HepG2 (cell line): ENCODE results near the gene FBH1. TPM values are rescaled to one million over a fixed set of nuclear protein-coding genes. Genes with fewer than 3 reads are reported as not detected.

Experiments used
- ATAC-seq: fragments of 200-7000 bp; cut with Tn5 transposase; 3 replicates; pipeline ENCODE4 v1.9.1; 2020; ENCODE audit warnings: mild to moderate bottlenecking, moderate library complexity
- BruUV-seq: library from RNA; stranded (reverse); fragments of 400-500 nt; replicated peaks from 2 replicates; lab custom pipeline; 2021; lab: Mats Ljungman, UMichigan
- CTCF ChIA-PET: fragments of 300-600 bp; formaldehyde crosslinking; extraction: SDS; loops from one replicate; lab custom pipeline; 2021; ENCODE audit warnings: low total read pairs, inconsistent platforms, low intra/inter-chr PET ratio; lab: Yijun Ruan, JAX
- POLR2A ChIA-PET: fragments of 350-600 bp; sonication (Branson Sonifier 250); formaldehyde crosslinking; loops from one replicate; lab custom pipeline; 2020; ENCODE audit warnings: antibody characterized with exemption, inconsistent platforms; lab: Yijun Ruan, JAX
- DNase-seq: peaks from one replicate; pipeline ENCODE4 v3.0.0-alpha.2; 2015; ENCODE audit warnings: low spot score
- FAIRE-seq: peaks from 3 replicates; lab custom pipeline; 2011; peaks lifted over from hg19 to GRCh38; lab: Jason Lieb, UNC
- H2AFZ ChIP-seq: one replicate; pipeline ENCODE4 v1.6.1; 2011; ENCODE audit warnings: low read length, inconsistent platforms
- H3K27ac ChIP-seq: fragments of 300-600 bp; 3 replicates; pipeline ENCODE4 v1.8.0; 2011; ENCODE audit warnings: mixed run types, mild to moderate bottlenecking, mixed read lengths, low read length, inconsistent platforms; ENCODE audit not compliant: insufficient read depth; ENCODE audit errors: extremely low read length
- H3K27me3 ChIP-seq, 2 experiments: fragments of 200-600 bp in 1 of 2; 2 replicates in 1 of 2; 3 replicates in 1 of 2; pipeline versions ENCODE4 v1.6.0 to v1.8.0; 2011; ENCODE audit warnings: low read length in 2 of 2, mild to moderate bottlenecking in 2 of 2, moderate library complexity in 2 of 2, inconsistent platforms in 1 of 2; ENCODE audit not compliant: insufficient read depth in 2 of 2, control insufficient read depth in 1 of 2
- H3K36me3 ChIP-seq, 2 experiments: fragments of 200-600 bp in 1 of 2; replicated peaks in 1 of 2; 2 replicates in 1 of 2; 3 replicates in 1 of 2; pipeline versions ENCODE4 v1.5.1 to v1.8.0; 2011; ENCODE audit warnings: low read length in 2 of 2, inconsistent platforms in 1 of 2; ENCODE audit not compliant: insufficient read depth in 2 of 2, control insufficient read depth in 1 of 2
- H3K4me1 ChIP-seq: 2 replicates; pipeline ENCODE4 v1.5.1; 2012; ENCODE audit warnings: low read length, inconsistent platforms; ENCODE audit not compliant: insufficient read depth
- H3K4me2 ChIP-seq: 2 replicates; pipeline ENCODE4 v1.6.0; 2011; ENCODE audit warnings: low read depth, low read length, inconsistent platforms
- H3K4me3 ChIP-seq, 3 experiments: fragments of 200-600 bp in 1 of 3; sonication (generic), shearing (Covaris generic) in 1 of 3; replicated peaks in 1 of 3; 2 replicates each; pipeline ENCODE4 v1.5.1; 2011 to 2016; ENCODE audit warnings: low read length in 3 of 3, inconsistent platforms in 2 of 3, low read depth in 2 of 3, mild to moderate bottlenecking in 2 of 3, control low read depth in 1 of 3, mixed read lengths in 1 of 3; ENCODE audit not compliant: insufficient read depth in 1 of 3
- H3K79me2 ChIP-seq: one replicate; pipeline ENCODE4 v1.6.1; 2011; ENCODE audit warnings: low read length, inconsistent platforms; ENCODE audit not compliant: insufficient read depth
- H3K9ac ChIP-seq: 2 replicates; pipeline ENCODE4 v1.6.0; 2011; ENCODE audit warnings: mild to moderate bottlenecking, low read depth, low read length, inconsistent platforms; ENCODE audit not compliant: insufficient read depth
- H3K9me3 ChIP-seq: 2 replicates; pipeline ENCODE4 v1.5.1; 2012; ENCODE audit warnings: mild to moderate bottlenecking, low read length
- H4K20me1 ChIP-seq: 2 replicates; pipeline ENCODE4 v1.6.0; 2011; ENCODE audit warnings: inconsistent platforms, mild to moderate bottlenecking, low read length, moderate library complexity; ENCODE audit not compliant: insufficient read depth
- CBX5 ChIP-seq: sonication (generic); formaldehyde crosslinking; IDR thresholded peaks from 2 replicates; pipeline ENCODE4 v1.4.0; 2020; ENCODE audit warnings: missing genetic modification reagents, borderline replicate concordance
- EEA1 ChIP-seq: sonication (generic); formaldehyde crosslinking; IDR thresholded peaks from 2 replicates; pipeline ENCODE4 v1.5.1; 2020; ENCODE audit warnings: mild to moderate bottlenecking, missing genetic modification reagents, borderline replicate concordance
- KLF13 ChIP-seq: sonication (generic); formaldehyde crosslinking; IDR thresholded peaks from 2 replicates; pipeline ENCODE4 v1.4.0; 2020; ENCODE audit warnings: mild to moderate bottlenecking, missing genetic modification reagents
- PAWR ChIP-seq: sonication (generic); formaldehyde crosslinking; IDR thresholded peaks from 2 replicates; pipeline ENCODE4 v1.4.0; 2020; ENCODE audit warnings: missing genetic modification reagents, mild to moderate bottlenecking, borderline replicate concordance
- SKIL ChIP-seq: sonication (generic); formaldehyde crosslinking; IDR thresholded peaks from 2 replicates; pipeline ENCODE4 v1.8.0; 2022; ENCODE audit warnings: missing genetic modification reagents, mild to moderate bottlenecking, moderate library complexity, borderline replicate concordance
- SMARCE1 ChIP-seq: fragments of 450-650 bp; IDR thresholded peaks from 2 replicates; pipeline ENCODE4 v1.6.1; 2017; ENCODE audit warnings: borderline replicate concordance
- ZBTB34 ChIP-seq: sonication (generic); formaldehyde crosslinking; IDR thresholded peaks from 2 replicates; pipeline ENCODE4 v1.8.0; 2022; ENCODE audit warnings: mild to moderate bottlenecking, missing genetic modification reagents
- ZNF160 ChIP-seq: sonication (generic); formaldehyde crosslinking; IDR thresholded peaks from 2 replicates; pipeline ENCODE4 v1.8.0; 2022; ENCODE audit warnings: mild to moderate bottlenecking, inconsistent platforms, missing genetic modification reagents
- ZNF30 ChIP-seq: sonication (generic); formaldehyde crosslinking; IDR thresholded peaks from 2 replicates; pipeline ENCODE4 v1.5.0; 2020; ENCODE audit warnings: mild to moderate bottlenecking, missing genetic modification reagents
- ZNF451 ChIP-seq: sonication (generic); formaldehyde crosslinking; IDR thresholded peaks from 2 replicates; pipeline ENCODE4 v1.5.0; 2020; ENCODE audit warnings: mild to moderate bottlenecking, missing genetic modification reagents
- ZNF501 ChIP-seq: sonication (generic); formaldehyde crosslinking; IDR thresholded peaks from 2 replicates; pipeline ENCODE4 v1.5.1; 2020; ENCODE audit warnings: mild to moderate bottlenecking, moderate library complexity, missing genetic modification reagents
- ZNF567 ChIP-seq: sonication (generic); formaldehyde crosslinking; IDR thresholded peaks from 2 replicates; pipeline ENCODE4 v1.8.1; 2023; ENCODE audit warnings: mild to moderate bottlenecking, missing genetic modification reagents, borderline replicate concordance
- ZSCAN31 ChIP-seq: sonication (generic); formaldehyde crosslinking; IDR thresholded peaks from 2 replicates; pipeline ENCODE4 v1.5.0; 2020; ENCODE audit warnings: low read depth, mild to moderate bottlenecking, missing genetic modification reagents
- WGBS: methylation state at CpG from one replicate; pipeline ENCODE4 v1.1.6; 2017; ENCODE audit warnings: low lambda C conversion rate; 5-methylcytosine and 5-hydroxymethylcytosine counted together
- in situ Hi-C: cut with HindIII; loops from 2 replicates; pipeline ENCODE4 v1.10.0; 2017; ENCODE audit warnings: low pct_unique_long_range_greater_than_20kb; ENCODE audit not compliant: extremely low pct_ligation_motif_present
- intact Hi-C: fragments of 100-400 bp; cut with micrococcal nuclease; formaldehyde crosslinking; loops from one replicate; pipeline ENCODE4 v1.10.0; 2022; ENCODE audit not compliant: unreplicated experiment
- polyA plus RNA-seq, 8 experiments: library from polyadenylated mRNA; depleted of rRNA in 3 of 8; stranded (reverse) in 7 of 8; unstranded in 1 of 8; fragments of >200 nt; fragmentation: Illumina TruSeq in 4 of 8; extraction: Trizol in 4 of 8; gene quantifications; 2 replicates each; pipeline versions ENCODE4 v1.2.1 to v1.2.3, GENCODE V29; 2011 to 2016; ENCODE audit warnings: low read depth in 4 of 8, missing spikeins in 1 of 8, mixed read lengths in 1 of 8; ENCODE audit not compliant: insufficient read depth in 1 of 8
- total RNA-seq, 5 experiments: library from RNA; depleted of rRNA; stranded (reverse); fragments of >200 nt; fragmentation: Illumina TruSeq; extraction: Trizol; gene quantifications; 2 replicates each; pipeline ENCODE4 v1.2.3, GENCODE V29; 2016; ENCODE audit warnings: low read depth in 1 of 5

The FBH1 gene
- total and polyA plus RNA-seq, 2 of the 13 experiments (the other 11 are each of a cell fraction or from before 2014, with no cell fraction given): 48.8 to 60.3 TPM

GRCh38 chr10:5911670-5912069, 21.6 kb downstream of the FBH1 start:
- intact Hi-C loops: no loop called here
- Histone ChIP-seq H2AFZ (no peak overlapping the region), H3K36me3 (peaks cover 37 to 81% of the 10 kb centered on the region in 2 experiments), H3K79me2 (no peaks in the 10 kb centered on the region), H3K4me2 (no peak overlapping the region), H4K20me1 (no peaks in the 10 kb centered on the region), H3K9ac (no peak overlapping the region), H3K27ac (no peak overlapping the region), H3K27me3 (no peaks in the 10 kb centered on the region), H3K4me1 (no peaks in the 10 kb centered on the region), H3K9me3 (no peaks in the 10 kb centered on the region), H3K4me3 (no peak overlapping the region)
- ATAC-seq (no peak), FAIRE-seq (no peak), DNase-seq (no peak)
- ChIA-PET CTCF (no interaction called here), POLR2A (no interaction called here)
- BruUV-seq: no TSS peak
- WGBS: 98% methylated on average over 4 of the region's 4 CpGs
- TF ChIP-seq ZSCAN31 (no peak), SKIL (CRISPR knock-in tag) (no peak)
- in situ Hi-C loops: no loop called here

- no peak for ATAC-seq
- Histone ChIP-seq H3K79me2 (no peaks in the 10 kb centered on the region), H3K27ac (no peak overlapping the region), H4K20me1 (no peaks in the 10 kb centered on the region), H3K27me3 (no peaks in the 10 kb centered on the region), H3K4me3 (no peak overlapping the region), H2AFZ (no peak overlapping the region), H3K9ac (no peak overlapping the region), H3K36me3 (peaks cover 51 to 94% of the 10 kb centered on the region in 2 experiments), H3K4me2 (no peak overlapping the region), H3K4me1 (no peaks in the 10 kb centered on the region), H3K9me3 (no peaks in the 10 kb centered on the region)
- in situ Hi-C loops: no loop called here
- no peak for DNase-seq
- no TSS peak for BruUV-seq
- intact Hi-C loops: no loop called here
- ChIA-PET CTCF (no interaction called here), POLR2A (no interaction called here)
- WGBS: over 99% methylated on average over 4 of the region's 4 CpGs
- no peak for FAIRE-seq
- TF ChIP-seq PAWR (CRISPR knock-in tag) (no peak), EEA1 (CRISPR knock-in tag) (no peak), ZNF30 (CRISPR knock-in tag) (no peak), ZNF501 (no peak), ZBTB34 (no peak), ZNF451 (CRISPR knock-in tag) (no peak), ZNF567 (CRISPR knock-in tag) (no peak), SMARCE1 (no peak), CBX5 (CRISPR knock-in tag) (no peak), ZNF160 (CRISPR knock-in tag) (no peak), KLF13 (CRISPR knock-in tag) (no peak)
These were observed 23.7 kb downstream of the FBH1 start for GRCh38 chr10:5913736-5914135.
